ENCODE results near the gene PCNT. TPM values are rescaled to one million over a fixed set of nuclear protein-coding genes. Genes with fewer than 3 reads are reported as not detected.

PCNT gene
- polyA plus RNA-seq, 1 experiment, result 8.5 TPM

DNA sequence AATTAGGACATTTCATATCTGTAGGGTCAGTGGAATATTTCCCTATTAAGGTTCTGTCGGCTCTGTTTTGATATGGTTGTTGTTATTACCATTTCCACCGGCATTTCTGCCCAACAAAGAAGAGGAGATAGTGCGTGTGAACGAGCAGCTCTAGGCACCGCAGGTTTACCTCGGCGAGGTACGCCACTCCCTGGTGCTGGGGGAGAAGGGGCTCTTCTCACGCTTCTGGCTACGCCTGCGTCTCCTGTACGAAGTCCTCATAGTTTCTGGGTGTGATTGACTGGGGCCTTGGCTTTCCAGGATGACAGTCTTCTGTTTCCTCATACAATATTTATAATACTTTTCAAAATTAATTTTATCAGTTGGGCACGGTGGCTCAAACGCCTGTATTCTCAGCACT is 80.3 kb downstream of the PCNT start:
- no peak for DNase-seq (ENCODE audit: low read depth, low spot score)
- Histone ChIP-seq H3K27me3 (ENCODE audit: control insufficient read depth, insufficient read depth, low read length) (no peaks in the 10 kb centered on the region), H3K27ac (ENCODE audit: low read depth, low read length) (no peak overlapping the region), H3K4me3 (ENCODE audit: low read depth, low read length) (no peak overlapping the region), H3K9me3 (ENCODE audit: control insufficient read depth, insufficient read depth, low read length) (no peaks in the 10 kb centered on the region; the same call in 1 of the 2 replicates)
- ChIA-PET POLR2A (no interaction called here), CTCF (no interaction called here)
- TF ChIP-seq, protein P1, sequence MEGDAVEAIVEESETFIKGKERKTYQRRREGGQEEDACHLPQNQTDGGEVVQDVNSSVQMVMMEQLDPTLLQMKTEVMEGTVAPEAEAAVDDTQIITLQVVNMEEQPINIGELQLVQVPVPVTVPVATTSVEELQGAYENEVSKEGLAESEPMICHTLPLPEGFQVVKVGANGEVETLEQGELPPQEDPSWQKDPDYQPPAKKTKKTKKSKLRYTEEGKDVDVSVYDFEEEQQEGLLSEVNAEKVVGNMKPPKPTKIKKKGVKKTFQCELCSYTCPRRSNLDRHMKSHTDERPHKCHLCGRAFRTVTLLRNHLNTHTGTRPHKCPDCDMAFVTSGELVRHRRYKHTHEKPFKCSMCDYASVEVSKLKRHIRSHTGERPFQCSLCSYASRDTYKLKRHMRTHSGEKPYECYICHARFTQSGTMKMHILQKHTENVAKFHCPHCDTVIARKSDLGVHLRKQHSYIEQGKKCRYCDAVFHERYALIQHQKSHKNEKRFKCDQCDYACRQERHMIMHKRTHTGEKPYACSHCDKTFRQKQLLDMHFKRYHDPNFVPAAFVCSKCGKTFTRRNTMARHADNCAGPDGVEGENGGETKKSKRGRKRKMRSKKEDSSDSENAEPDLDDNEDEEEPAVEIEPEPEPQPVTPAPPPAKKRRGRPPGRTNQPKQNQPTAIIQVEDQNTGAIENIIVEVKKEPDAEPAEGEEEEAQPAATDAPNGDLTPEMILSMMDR (IDR thresholded peaks at IDR 0.05; ENCODE audit: low read depth, low read length), result no peak

DNA sequence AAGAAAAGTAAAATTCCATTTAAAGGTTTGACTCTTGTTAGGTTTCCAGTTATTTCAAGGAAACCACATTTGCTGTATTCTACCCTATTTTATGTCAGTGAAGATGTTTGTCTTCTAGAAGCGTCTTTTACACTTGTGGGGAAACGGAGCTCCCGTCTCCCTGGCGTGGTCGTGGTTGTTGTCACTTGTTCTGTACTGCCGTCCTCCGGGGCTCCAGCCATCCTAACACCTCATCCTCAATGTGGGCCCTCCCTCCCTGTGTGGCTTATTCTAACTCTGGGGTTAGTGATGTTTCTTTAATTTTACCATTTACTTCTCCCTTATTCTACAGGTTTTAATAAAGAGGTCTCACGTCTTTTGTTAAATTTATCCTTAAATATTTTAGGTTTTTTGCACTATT is 82.0 kb downstream of the PCNT start:
- Histone ChIP-seq H3K9me3 (ENCODE audit: control insufficient read depth, insufficient read depth, low read length) (no peaks in the 10 kb centered on the region; the same call in 1 of the 2 replicates), H3K4me3 (ENCODE audit: low read depth, low read length) (no peak overlapping the region), H3K27ac (ENCODE audit: low read depth, low read length) (no peak overlapping the region), H3K27me3 (ENCODE audit: control insufficient read depth, insufficient read depth, low read length) (no peaks in the 10 kb centered on the region)
- POLR2A ChIA-PET, result no interaction called here
- DNase-seq (ENCODE audit: low read depth, low spot score), result no peak
- TF ChIP-seq, protein P1 (IDR thresholded peaks at IDR 0.05; ENCODE audit: low read depth, low read length), result no peak
- CTCF ChIA-PET, result no interaction called here

DNA sequence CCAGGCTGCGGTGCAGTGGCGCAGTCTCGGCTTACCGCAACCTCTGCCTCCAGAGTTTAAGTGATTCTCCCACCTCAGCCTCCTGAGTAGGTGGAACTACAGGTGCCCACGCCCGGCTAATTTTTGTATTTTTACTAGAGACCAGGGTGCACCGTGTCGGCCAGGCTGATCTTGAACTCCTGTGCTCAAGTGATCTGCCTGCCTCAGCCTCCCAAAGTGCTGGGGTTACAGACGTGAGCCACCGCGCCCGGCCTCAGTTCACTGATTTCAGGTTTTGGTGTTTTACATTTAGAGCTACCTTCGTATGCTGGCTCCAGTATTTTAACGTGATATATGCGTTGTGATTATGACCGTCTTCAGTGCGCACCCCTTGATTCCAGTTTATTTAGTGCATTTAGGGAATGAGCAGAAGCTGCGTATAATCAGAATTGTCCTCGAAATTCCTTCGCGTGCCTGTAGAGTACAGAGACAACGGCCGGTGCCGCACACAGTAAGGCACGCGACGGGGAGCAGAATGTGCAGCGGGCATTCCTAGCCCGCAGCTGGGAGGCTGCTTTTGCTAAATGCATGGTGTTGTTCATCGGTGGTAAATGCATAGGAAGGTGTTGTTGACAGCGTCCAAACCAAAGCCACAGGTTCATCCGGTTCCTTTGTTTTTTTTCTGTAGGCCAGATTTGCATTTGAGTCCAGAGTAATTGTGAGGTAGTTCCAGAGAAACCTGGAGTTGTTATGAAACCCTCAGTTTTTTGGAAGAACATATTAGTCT is 85.9 kb downstream of the PCNT start:
- TF ChIP-seq, protein P1 (IDR thresholded peaks at IDR 0.05; ENCODE audit: low read depth, low read length), result no peak
- H3K9me3 ChIP-seq (ENCODE audit: control insufficient read depth, insufficient read depth, low read length), result no peaks in the 10 kb centered on the region
- POLR2A ChIA-PET, result no interaction called here
- no peak for DNase-seq (ENCODE audit: low read depth, low spot score)
- CTCF ChIA-PET, result no interaction called here
- no peak overlapping the region for H3K27ac ChIP-seq (ENCODE audit: low read depth, low read length)
- H3K4me3 ChIP-seq (ENCODE audit: low read depth, low read length), result no peak overlapping the region
- H3K27me3 ChIP-seq (ENCODE audit: control insufficient read depth, insufficient read depth, low read length), result no peaks in the 10 kb centered on the region

DNA sequence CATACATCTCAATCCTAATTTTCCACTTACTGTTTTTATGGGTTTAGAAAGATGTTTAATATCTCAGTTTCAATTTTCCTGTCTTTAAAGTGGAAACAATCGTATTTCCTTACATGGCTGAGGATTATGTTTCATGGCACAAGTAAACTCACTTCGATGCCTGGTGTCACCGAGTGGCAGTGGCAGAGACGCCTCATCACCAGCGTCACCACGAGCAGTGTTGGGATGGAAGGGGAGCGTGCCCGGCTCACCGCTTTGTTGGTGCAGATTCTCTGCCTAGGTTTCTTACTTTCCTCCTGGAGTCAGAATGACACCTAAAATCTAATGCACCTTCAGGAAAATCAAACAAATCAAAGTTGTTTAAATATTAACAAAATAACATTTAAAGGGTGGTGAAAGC is 86.6 kb downstream of the PCNT start:
- no peak for DNase-seq (ENCODE audit: low read depth, low spot score)
- Histone ChIP-seq H3K27me3 (ENCODE audit: control insufficient read depth, insufficient read depth, low read length) (no peaks in the 10 kb centered on the region), H3K27ac (ENCODE audit: low read depth, low read length) (no peak overlapping the region), H3K9me3 (ENCODE audit: control insufficient read depth, insufficient read depth, low read length) (no peaks in the 10 kb centered on the region), H3K4me3 (ENCODE audit: low read depth, low read length) (no peak overlapping the region)
- TF ChIP-seq, protein P1 (IDR thresholded peaks at IDR 0.05; ENCODE audit: low read depth, low read length), result no peak
- ChIA-PET CTCF (no interaction called here), POLR2A (no interaction called here)

DNA sequence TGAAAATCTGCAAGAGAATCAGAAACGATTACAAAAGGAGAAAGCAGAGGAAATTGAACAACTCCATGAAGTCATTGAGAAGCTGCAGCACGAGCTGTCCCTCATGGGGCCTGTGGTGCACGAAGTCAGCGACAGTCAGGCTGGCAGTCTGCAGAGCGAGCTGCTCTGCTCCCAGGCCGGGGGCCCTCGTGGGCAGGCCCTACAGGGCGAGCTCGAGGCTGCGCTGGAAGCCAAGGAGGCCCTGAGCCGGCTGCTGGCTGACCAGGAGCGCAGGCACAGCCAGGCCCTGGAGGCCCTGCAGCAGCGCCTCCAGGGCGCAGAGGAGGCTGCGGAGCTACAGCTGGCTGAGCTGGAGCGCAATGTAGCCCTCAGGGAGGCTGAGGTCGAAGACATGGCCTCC is 87.3 kb downstream of the PCNT start:
- TF ChIP-seq, protein P1 (IDR thresholded peaks at IDR 0.05; ENCODE audit: low read depth, low read length), result no peak

More for the DNA sequence above, 87.3 kb downstream of the PCNT start:
- CTCF ChIA-PET, result no interaction called here
- Histone ChIP-seq H3K27me3 (ENCODE audit: control insufficient read depth, insufficient read depth, low read length) (no peaks in the 10 kb centered on the region), H3K4me3 (ENCODE audit: low read depth, low read length) (no peak overlapping the region), H3K27ac (ENCODE audit: low read depth, low read length) (no peak overlapping the region), H3K9me3 (ENCODE audit: control insufficient read depth, insufficient read depth, low read length) (no peaks in the 10 kb centered on the region)
- no peak for DNase-seq (ENCODE audit: low read depth, low spot score)
- POLR2A ChIA-PET, result no interaction called here
